Measurements from ENCODE around the gene UST.

GRCh38 chr6:149078211-149078782 is 331.5 kb downstream of the UST start:
- TF ChIP-seq CTCF (IDR thresholded peaks at IDR 0.05) (no peak), EZH2 (IDR thresholded peaks at IDR 0.05; ENCODE audit: borderline replicate concordance, insufficient read depth, low read depth, low read length, poor library complexity, severe bottlenecking) (no peak)
